ENCODE data around the gene MATN1. TPM values are rescaled to one million over a fixed set of nuclear protein-coding genes. Genes with fewer than 3 reads are reported as not detected.

The MATN1 gene
- total RNA-seq, 1 experiment from 2014 or later = not detected

DNA sequence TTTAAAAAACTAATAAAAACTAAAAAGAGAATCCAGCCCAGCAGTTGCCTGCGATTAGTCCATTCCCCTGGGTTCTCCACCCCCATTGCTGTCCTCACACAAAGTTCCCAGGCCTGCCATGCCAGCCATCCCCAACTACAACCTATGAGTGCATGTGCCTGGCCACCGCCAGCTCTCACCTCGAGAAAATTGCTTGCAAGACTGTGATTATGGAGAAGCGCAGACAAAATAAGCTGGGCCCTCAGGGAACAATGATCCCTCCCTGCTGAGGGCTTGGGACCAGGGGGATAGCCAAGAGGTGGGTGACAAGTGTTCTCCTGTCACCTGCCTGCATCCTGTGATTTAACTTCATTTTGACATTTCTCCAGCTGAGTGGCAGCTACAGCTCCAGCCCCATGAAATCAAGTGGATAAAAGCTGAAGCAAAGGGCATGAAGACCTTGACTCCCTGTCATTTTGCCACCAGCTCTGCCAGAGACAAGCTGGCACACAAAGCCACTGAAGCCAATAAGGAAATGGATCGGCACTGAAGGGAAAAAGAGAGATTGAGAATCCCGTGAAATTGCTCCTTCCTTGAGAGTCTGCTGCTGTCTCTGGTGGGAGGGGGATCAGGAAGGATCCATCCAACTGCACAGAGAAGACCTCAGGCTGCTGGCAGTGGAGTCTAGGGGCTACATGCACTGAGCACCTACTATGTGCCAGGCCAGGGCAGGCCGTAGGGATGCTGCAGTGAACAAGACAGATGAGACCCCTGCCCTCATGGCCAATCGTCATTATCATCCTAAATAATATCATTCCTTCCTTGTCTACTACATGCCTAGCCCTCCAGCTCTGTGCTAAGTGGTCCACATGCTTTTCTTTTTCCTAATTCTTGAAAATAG, 40.7 kb downstream of the MATN1 start:
- no peak for DNase-seq (ENCODE audit: low spot score)

DNA sequence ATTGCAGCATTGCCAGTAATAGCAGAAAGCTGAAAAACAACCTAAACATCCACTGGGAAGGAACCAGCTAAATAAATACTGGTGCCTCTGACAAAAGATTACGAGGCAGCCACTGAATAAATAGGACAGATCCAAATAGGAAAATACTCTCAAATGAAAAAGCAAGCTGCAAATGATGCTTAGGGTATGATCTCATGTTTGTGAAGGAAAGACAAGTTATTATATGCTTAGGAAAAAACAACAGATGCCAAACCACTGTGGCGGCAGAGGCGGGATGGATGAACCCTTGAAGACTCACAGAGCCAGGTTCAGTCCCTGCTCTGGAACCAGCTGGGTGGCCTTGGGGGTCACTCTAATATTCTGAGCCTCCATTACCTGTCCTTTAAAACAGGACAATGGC, 41.6 kb downstream of the MATN1 start:
- no peak for DNase-seq (ENCODE audit: low spot score)

DNA sequence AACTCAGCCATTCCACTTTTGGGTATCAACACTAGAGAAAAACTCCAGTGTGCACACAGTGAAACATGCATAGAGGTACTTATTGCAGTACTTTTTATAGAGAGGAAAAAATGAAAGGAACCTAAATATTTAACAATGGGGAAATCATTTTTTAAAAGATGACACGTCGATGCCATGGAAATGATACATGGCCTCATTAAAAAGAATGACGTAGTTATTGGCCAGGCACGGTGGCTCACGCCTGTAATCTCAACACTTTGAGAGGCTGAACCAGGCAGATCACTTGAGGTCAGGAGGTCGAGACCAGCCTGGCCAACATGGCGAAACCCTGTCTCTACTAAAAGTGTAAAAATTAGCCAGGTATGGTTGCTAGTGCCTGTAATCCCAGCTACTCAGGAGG, 42.5 kb downstream of the MATN1 start:
- DNase-seq (ENCODE audit: low spot score) = no peak

DNA sequence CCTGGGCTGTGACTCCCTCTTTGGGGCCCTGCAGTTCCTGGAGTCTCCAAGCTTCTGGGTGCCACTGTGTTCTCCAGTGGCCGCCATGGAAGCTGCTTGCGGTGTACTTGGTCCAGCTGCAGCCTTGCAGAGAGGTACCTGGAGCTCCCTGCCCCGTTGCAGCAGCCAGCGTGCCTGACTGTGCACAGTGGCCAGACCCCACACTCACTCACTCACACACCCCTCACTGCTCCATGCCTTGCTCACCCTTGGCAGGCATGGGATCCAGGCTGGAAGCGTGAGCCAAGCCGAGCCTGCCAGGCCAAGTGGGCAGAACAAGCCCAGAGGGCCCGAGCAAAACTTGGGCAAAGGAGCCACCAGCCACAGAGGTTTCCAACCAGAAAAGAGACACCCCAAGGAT, 43.0 kb downstream of the MATN1 start:
- no peak for DNase-seq (ENCODE audit: low spot score)

DNA sequence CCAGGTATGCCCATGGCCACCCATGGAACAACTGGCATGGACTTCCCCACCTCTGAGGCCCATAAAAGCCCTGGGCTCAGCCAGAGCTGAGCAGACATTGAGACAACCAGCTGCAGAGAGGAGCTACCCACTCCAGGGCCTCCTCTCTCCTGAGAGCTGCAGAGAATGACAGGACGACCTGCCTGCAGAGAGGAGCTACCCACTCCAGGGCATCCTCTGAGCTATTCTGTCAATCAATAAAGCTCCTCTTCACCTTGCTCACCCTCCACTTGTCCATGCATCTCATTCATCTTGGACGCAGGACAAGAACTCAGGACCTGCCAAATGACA, 43.4 kb downstream of the MATN1 start:
- no peak for DNase-seq (ENCODE audit: low spot score)

DNA sequence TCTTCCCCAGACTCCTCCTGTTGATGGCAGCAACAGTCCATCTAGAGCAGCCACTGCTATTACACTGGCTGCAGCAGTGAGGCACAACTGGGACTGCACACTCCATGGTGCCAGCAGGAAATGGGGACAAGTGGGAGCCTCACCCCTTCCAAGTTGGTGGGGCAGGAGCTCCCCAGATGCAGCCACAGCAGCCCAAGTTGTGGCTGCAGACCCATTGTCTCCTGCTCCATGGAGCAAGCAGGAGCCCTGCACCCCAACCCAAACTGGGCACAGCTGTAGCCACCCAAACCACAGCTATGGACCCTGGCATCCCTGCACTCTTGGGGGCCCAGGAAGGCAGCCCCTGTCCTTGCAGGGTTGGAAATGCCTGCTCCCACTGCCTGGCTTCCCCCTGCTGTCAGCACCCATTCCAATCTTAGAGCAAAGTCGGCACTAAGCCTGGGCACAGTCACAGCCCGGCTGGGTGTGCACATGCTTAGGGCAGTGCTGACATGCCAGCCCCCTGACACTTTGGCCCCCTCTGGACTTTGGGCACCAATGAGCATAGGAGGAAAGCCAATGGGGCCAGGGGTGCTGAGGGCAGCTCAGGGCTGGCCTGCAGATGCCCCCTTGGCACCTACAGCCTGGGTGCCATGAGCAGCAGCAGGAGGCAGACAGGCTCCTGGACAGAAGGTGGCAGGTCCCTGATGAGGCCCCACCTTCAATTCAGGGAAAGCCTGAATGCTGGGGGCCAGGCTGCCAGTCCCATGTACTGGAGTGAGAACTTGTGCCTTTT, 44.0 kb downstream of the MATN1 start:
- DNase-seq (ENCODE audit: low spot score) = no peak

DNA sequence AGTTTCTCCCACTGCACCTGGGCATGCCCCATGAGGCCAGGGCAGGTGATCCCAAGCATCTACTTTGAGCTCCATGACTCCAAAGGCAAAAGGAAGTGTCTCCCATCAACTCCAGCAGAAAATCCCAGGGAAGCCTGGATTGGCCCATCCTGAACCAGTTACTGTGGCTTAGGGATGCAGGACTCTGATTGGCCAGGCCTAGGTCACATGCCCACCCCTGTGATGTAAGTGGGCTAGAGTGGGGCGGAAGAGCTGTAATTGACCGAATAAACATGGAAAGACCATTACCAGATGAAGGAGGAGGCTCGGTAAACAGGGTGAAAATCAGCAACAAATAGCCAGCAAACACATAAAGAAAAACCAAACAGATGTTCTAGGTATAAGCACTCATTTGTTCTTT, 45.2 kb downstream of the MATN1 start:
- no peak for DNase-seq (ENCODE audit: low spot score)

DNA sequence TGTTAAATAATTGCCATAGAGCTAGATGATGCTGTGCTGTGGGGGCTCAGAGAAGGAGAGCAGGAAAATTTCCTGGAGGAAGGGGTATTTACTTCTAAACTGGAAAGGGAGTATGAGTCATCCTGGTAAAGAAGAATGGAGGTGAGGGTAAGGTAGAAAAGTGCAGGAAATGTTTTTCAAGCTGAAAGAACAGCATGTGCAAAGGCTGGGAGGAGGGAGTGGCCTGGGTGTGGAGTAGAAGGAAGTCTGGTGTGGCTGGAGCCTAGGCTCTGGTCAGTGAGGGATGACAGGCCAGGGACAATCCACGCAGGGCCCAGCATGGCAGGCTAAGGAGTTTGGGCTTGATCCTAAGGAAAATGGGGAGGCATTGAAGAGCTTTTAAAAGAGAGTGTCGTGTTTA, 45.9 kb downstream of the MATN1 start:
- no peak for DNase-seq (ENCODE audit: low spot score)

DNA sequence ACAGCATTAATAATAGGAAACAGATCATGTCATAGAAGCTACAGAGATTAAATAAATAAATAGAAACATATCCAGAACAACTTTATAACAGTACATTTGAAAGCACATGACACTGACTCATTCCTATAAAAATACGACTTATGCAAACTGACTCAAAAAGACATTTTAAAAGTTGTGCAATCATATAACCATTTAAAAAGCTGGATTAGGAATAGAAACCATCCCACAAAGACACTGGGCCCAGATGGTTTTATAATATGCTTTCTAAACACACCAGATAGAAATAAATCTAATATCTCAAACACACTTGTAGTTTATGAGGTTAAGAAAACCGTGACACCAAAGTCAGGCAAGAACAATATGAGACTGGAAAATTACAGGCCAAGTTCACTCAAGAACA, 47.6 kb downstream of the MATN1 start:
- peak; percentile 27 for DNase-seq (ENCODE audit: low spot score)

DNA sequence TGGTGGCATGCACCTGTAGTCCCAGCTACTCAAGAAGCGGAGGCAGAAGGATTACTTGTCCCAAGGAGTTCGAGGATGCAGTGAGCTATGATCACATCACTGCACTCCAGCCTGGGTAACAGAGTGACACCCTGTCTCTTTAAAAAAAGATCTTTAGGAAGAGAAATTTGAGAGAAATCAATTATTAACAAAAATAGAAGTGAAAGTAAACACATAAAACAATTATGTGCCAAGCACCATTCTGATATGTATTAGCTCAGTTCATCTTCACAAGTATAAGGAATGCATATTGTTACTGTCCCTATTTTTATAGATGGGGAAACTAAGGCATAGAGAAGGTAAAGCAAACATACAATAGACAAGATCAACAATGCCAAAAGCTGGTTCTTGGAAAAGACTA, 48.1 kb downstream of the MATN1 start:
- no peak for DNase-seq (ENCODE audit: low spot score)

DNA sequence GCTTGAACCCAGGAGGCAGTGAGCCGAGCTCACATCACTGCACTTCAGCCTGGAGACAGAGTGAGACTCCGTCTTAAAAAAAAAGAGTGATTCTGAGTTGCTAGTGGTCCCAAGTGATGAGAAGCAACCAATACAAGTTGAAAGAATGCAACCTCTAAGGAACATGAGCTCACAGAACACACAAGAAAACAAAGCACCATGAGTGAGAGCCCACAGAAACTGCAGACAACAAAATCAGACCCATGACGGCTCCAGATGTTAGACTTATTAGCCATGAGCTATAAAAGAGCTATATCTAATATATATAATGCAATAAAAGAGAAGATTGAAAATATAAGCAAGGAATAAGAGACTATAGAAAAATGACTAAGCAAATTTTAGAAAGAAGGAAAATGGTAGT, 50.0 kb downstream of the MATN1 start:
- no peak for DNase-seq (ENCODE audit: low spot score)

DNA sequence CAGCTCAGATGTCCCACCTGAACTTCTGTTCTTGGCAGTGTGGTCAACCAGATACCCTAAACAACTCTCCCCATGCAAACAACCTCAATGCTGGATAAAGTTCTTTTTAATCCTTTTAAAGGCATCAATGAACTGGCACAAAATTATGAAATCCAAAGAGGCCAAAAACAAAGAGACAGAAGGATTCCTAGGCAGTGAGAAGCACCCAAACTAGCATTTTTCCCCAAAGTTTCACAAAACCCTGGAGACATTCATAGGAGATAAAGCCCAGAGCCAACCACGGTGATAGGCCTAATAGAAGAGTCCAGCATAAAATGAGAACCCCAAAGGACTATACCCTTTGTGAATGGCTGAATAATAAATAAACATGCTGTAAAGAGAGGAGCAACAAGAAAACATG, 50.7 kb downstream of the MATN1 start:
- DNase-seq (ENCODE audit: low spot score) = no peak

DNA sequence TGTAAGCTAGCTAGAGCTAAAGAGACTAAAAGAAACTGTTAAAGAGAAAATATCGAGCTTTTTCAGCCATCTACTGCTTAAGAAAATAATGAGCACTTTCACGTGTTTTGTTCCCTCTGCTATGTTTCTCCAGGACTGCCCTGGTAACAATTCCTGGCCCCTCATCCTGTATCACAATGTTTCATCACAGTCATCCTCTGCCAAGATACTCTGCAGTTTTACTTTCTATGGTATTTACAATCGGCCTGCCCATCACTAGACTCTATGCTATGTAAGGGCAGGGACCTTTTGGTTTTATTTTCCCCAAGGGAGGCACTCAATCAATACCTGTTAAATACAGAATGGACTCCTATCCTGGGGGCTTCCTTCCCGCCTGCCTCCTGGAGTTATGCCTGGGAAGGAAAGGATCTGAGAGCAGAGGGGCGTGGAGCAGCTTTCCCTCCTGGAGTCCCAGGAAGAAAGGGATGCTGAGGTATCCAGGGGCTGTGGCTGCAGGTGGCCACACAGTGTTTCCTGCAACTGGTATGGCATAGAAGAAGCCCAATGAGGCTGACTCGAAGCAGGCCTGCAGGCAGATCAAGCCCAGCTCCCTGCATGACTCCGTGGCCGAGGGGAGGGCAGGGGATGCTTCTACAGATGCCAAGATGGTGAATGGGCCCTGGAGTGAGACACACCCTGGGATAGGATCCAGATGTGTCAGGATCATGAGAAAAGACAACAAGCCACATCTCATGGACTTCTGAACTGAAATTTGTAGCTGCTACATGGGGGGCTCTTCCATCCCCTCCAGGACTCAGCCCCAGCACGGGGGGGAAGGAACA, 52.9 kb downstream of the MATN1 start:
- peak; percentile 16 for DNase-seq (ENCODE audit: low spot score)

DNA sequence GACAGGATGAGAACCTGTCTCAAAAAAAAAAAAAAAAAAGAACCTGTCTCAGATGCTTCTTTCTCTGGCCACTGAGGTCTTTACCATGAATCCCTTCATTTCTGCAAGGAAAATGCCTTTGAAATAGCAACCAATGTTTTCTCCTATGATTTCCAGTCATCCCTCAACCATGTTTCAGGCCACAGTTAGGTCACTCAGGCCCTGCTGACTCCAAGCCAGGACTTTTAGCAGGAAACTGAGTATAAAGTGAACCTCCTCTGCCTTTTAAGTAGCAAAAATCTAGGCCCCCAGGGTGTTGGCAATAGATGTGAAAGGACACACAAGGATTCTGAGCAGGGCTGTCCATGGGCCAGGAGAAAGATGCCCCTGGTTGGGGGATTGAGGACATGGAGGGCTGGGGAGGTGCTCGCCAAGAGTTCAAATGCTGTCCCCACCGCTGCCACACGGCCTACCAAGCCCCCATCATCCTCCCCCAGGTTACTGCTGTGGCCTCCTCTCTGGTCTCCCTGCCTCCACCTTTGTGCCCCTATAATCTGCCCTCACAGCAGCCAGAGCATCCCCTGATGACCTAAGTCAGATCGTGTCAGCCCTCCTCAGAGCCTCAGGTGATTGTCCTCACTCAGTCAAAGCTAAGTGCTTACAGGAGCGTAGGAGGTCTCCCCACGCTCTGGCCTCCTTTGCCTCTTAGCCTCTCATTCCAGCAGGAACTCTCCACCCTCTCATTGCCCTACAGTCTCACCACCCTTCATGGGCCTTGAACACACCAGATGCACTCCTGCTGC, 54.6 kb downstream of the MATN1 start:
- no peak for DNase-seq (ENCODE audit: low spot score)

DNA sequence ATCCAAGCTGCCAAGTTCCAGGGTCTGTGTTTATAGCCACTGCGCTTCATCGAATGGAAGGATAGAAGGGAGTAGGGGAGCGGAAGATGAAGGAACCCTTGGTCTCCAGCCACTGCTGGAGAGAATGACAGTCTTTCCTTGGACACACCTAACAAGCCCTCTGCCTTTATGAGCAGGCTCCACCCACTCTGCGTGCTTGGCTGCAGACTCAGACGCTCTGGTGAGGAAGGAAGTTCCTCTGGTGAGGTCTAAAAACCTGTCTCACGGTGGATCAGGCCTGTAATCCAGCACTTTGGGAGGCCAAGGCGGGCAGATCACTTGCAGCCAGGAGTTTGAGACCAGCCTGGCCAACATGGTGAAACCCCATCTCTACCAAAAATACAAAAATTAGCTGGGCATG, 55.4 kb downstream of the MATN1 start:
- peak; percentile 6 for DNase-seq (ENCODE audit: low spot score)

DNA sequence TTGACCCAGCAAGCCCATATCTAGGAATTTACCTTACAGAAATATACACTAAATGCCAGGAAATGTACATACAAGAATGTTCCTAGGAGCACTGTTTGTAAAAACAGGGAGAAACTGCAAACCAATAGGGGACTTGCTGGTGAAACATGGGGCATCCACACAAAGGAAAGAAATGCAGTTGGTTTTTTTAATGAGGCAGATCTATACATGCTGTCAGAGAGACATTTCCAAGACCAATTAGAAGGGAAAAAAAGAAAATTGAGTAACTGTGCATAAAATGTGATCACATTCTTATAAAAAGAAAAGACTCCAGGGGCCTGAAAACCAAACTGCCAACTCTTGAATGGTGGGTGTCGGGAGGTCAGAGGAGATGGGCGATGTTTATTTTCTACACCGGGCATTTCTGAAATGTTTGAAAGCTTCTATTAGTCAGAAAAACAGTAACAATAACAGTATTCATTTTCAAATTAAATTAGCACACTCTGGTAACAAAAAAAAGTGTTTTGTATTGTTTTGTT, 56.6 kb downstream of the MATN1 start:
- no peak for DNase-seq (ENCODE audit: low spot score)

DNA sequence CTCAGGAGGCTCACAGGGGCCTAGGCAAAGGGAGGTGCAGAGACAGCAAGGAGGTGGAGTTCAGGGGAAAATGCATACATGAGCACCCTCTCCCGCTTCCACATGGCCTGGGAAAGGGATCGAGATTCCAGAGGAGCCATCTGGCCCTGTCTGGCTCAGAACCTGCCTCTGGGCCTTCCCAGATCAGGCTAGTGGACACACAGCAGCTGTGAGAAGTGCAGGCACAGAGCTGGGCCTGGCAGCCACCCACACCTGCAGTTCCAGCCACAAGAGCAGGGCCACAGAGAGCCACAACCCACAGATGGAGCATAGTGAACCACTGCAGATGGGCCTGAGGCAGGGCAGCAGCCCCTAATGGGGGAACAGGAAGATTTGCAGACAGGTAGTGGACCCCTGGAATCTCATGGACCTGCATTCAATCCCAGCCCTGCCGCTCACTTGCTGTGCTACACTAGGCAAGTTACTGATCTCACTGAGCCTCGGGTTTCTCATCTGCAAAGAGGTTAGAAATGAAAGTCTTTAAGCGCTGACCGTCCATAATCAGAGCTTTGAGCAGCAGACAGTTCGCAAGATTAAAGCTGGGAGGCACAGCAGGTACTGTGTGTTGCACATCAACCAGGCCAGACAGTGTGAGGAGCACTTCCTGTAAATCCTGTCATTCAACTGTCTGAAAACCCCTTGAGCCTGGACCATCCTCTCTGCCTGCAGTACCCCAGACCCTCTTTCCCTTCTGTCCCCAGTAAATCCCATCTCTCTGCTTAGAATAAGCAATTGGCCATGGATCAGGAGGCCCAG, 58.0 kb downstream of the MATN1 start:
- DNase-seq (ENCODE audit: low spot score) = no peak

DNA sequence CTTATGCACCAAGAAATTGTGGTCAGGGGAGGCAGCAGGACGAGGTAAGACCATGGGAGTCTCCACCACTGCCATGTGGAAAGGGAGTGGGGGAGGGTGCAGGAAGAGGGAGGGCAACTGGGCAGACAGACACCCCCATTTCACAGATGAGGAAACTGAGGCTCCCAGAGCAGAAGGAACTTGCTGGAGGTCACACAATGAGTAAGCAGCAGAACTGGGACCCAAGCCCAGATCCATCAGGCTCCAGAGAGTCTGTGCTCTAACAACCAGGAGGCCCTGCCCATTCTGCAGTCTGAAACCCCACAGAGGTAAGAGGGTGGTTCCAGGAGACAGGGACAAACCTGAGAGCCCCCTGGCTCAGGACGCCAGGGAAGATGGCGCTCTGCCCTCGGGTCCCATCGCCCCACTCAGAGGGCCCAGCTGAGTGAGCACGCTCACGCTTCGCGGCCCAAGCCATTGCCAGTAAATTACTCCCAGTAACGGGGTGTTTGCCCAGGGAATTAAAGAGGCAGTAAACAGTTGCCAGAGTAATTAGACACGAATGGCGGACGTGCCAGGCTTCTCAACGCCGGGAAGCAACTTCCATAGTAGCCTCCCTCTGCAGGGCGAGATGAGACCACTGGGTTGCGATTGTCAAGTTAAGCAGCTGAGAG, 59.2 kb downstream of the MATN1 start:
- no peak for DNase-seq (ENCODE audit: low spot score)

DNA sequence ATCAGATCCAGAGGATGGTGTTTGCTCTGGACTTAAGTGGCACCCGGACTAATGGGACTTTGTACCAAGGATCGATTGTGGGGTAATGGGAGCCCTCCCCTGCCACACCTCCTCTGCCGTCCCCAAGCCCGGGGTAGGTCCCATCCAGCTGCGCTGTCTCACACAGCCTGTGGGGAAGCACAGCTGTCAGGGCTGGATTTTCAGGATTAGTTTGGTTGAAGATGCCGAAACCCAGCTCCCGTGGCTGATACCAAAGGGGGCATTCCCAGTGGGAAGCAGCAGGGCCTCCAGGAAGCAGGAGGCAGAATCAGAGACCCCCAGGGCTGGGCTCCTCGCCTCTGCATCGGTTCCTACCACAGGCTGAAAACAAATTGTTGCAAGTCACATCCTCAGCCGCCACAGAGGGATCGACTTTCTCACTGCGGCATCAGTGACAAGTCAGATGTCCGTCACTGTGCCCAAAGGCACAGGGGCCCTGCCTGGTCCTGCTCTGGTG, 59.7 kb downstream of the MATN1 start:
- DNase-seq (ENCODE audit: low spot score) = no peak

DNA sequence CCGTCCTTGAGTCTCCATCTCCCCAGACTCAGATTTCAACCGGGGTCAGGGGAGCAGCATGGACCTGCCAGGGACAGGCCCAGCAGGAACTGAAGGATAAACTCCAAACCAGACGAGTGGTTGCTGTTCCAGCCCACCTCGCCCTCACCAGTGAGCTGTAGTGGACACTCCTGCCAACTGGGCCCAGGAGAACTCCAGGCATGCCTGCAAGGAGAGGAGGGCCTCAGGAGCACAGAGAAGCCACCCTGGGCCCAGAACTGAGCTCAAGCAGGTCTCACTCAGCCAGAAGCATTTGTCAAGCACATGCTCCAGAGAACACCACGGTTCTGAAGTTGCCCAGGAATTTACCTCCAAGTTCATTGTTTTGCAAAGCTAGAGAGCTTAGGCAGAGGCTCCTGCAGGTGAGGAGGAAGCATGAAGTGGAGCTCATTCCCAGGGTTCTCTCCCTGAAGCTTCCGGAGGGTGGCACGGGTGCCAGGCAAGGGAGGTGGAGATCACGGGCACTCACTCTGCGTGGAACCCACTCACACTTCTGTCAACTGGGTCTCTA, 61.0 kb downstream of the MATN1 start:
- no peak for DNase-seq (ENCODE audit: low spot score)
